Activated CD8-positive, alpha-beta memory T cell treated with anti-CD3 and anti-CD28 coated beads for 36 hours (primary cell): Measurements from ENCODE around the gene SLC27A4. TPM values are rescaled to one million over a fixed set of nuclear protein-coding genes. Genes with fewer than 3 reads are reported as not detected.

Experiments
- CTCF ChIA-PET: fragments of 350-600 bp; sonication (Branson Sonifier 250); formaldehyde crosslinking; loops from one replicate; lab custom pipeline; 2021; ENCODE audit warnings: antibody characterized with exemption; lab: Charles Lee
- POLR2A ChIA-PET: fragments of 350-600 bp; sonication (Branson Sonifier 250); formaldehyde crosslinking; loops from one replicate; lab custom pipeline; 2021; ENCODE audit warnings: antibody characterized with exemption; lab: Charles Lee
- total RNA-seq, 2 experiments: library from RNA; stranded (reverse); gene quantifications; one replicate each; pipeline ENCODE4 v1.2.3, GENCODE V29; 2021

The SLC27A4 gene
- total RNA-seq, 2 experiments from 2014 or later = 37.5 to 39.8 TPM

DNA sequence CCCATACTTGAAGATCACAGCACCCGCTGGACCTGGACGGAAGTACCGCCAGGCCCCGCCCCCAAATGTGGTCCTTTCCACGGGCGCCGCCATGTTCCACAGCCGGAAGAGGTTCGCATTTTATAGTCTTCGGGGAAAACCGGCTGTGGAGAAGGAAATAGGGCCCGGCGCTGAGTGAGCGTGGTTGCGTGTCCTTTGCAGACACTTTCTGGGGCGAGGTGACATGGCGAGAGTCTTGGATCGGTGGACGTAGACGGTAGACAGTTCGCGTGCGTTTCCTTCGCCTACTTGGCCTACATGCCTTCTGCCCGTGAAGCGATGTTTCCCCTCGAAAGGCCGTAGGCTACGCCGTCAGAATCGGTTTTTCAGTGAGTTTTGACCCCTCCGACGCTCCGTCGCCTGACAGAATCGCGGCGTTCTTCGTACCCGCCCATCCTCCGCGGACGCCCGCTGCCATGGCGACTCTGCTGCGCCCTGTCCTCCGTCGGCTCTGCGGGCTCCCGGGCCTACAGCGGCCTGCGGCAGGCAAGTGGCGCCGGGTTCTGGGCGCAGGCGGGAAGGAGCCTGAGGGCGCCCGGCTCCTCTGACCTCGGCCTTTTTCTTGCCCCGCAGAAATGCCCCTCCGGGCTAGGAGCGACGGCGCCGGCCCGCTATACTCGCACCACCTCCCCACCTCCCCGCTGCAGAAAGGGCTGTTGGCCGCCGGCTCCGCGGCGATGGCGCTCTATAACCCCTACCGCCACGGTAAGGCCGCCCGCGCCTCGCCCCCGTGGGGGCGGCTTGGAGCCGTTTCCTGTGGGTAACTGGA, 17.7 kb upstream of the SLC27A4 start, which contains the start of the genes COQ4 and TRUB2:
COQ4 (plus strand) TSS at position 436 of the 808 bp plus-strand sequence; CDS start at position 456, 20 bp downstream.
TRUB2 (minus strand) TSS at position 44 of the 808 bp plus-strand sequence; CDS start at position 5, 39 bp downstream.
- ChIA-PET CTCF (interaction anchor here (2.1 kb wide), 1 partner anchor 19 kb away, joined by 7 read pairs; no protein-coding TSS in a partner anchor), POLR2A (interaction anchor here (1.1 kb wide), 1 partner anchor 47 kb away, joined by 3 read pairs; the partner anchor contains the start of genes GOLGA2 and SWI5)

DNA sequence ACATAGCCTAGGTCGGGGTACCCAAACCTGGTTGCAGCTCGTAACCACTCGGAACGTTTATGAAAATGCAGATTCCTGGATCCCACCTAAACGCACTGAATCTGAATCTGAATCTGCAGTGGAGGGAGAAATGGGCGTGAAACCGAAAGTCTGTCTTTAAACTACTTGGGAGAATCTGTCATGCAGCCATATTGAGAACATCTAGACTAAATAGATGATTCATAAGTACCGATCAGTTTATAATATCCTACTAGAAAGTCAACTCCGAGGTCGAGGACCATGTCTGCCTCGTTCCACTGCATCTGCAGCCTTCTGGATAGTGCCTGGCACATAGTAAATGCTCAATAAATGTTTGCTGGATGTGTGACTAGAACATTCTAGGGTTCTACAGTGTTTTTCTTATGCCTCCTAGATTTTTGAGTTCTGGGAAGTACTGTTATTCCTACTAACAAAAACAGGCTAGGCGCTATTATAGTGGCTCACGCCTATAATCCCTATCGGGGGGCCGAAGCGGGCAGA, 17.1 kb upstream of the SLC27A4 start:
- ChIA-PET CTCF (interaction anchor here (2.1 kb wide), 1 partner anchor 18 kb away, joined by 8 read pairs; no protein-coding TSS in a partner anchor), POLR2A (no interaction called here)

DNA sequence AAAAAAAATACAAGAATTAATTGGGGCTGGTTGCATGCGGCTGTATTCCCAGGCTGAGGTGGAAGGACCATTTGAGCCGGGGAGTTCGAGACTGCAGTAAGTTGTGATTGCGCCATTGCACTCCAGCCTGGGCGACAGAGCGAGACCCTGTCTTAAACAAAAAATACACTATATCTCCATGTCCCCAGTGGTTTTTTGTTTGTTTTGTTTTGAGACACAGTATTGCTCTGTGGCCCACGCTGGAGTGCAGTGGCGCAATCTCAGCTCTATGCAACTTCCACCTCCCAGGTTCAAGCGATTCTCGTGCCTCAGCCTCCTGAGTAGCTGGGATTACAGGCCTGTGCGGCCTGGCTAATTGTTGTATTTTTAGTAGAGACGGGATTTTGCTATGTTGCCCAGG, 16.5 kb upstream of the SLC27A4 start:
- POLR2A ChIA-PET = no interaction called here
- CTCF ChIA-PET = interaction anchor here (2.1 kb wide), 1 partner anchor 17 kb away, joined by 8 read pairs; no protein-coding TSS in a partner anchor

DNA sequence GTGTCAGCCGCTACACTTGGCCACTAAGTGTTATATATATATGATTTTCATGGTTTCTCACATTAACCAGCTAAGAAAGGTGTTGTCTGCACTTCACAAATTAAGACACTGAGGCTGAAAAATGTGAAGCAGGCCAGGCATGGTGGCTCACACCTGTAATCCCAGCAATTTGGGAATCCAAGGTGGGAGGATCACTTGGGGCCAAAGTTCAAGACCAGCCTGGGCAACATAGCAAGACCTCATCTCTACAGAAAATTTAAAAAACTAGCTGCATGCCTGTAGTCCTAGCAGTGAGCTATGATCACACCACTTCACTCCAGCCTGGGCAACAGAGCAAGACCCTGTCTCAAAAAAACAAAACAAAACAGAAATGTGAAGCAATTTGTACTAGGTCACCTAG, 15.9 kb upstream of the SLC27A4 start:
- ChIA-PET CTCF (interaction anchor here (0.6 to 2.1 kb wide), 2 partner anchors 17 to 328 kb away, joined by 3 to 8 read pairs; no protein-coding TSS in a partner anchor), POLR2A (no interaction called here)

DNA sequence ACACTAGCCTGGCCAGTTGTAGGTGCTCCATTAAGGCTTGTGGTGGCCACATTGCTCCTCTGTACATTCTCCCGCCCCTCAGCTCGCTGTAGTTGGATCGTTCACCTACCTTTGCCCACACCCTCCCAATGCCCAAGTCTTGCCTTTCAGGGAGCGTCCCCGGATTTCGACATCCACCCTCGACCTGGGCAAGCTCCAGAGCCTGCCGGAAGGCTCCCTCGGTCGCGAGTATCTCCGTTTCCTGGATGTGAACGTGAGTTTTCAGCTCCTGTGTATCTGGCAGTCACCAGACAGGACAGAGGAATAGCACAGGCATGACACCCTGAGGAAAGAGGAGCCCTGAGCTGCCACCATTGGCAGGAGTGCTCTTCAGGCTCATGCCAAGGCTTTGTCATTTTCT, 14.7 kb upstream of the SLC27A4 start:
- CTCF ChIA-PET = no interaction called here
- POLR2A ChIA-PET = no interaction called here

DNA sequence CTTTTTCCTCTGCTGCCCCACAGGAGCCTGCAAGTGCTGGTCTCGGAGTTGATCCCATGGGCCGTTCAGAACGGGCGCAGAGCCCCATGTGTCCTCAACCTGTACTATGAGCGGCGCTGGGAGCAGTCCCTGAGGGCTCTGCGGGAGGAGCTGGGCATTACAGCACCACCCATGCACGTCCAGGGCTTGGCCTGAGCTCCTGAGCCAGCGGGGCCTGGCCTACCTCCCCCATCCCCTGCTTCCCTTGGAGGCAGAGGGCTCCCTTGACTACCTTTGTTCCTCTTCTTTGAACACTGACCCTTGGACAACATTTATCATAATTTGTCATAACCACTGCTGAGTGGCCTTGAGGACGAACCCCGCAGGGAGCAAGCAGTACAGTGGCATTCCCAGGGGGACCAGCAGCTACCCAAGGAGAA, 6.9 kb upstream of the SLC27A4 start:
- CTCF ChIA-PET = interaction anchor here (1.5 kb wide), 1 partner anchor 11 kb away, joined by 4 read pairs; no protein-coding TSS in a partner anchor
- POLR2A ChIA-PET = no interaction called here

DNA sequence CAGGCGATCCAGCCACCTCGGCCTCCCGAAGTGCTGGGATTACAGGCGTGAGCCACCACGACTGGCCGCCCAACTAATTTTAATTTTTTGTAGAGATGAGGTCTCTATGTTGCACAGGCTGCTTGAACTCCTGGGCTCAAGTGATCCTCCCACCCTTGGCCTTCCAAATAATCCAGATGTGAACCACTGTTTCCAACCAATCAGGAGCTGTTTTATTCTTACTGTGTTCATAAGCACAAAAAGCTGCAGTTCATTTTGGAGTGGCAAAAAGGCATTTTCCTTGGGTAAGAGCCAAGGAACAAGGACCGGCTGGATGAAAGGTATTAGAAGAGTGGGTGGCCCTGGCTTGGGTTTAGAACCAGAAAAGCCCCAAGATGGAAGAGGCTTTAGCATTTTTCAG, 5.2 kb upstream of the SLC27A4 start:
- POLR2A ChIA-PET = no interaction called here
- CTCF ChIA-PET = no interaction called here

DNA sequence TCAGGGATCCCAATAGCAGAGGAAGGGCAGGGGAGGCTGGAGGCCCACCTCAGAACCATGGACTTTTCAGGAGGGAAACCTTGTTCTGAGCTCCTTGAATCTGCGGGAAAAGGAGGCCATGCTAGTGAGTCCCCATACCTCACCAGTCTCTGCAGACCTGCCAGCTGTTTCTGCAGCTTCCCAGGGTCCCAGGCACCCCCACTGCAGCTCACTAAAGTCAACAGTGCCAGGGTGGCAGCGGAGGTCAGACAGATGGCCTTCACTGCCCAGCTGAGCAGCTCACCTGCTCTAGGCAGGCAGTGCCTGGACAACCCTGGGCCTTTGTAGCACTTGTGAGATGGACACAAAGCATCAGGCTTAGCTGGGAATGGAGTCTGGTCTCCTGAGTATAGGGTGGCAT, 4.4 kb upstream of the SLC27A4 start:
- ChIA-PET CTCF (interaction anchor here (0.6 kb wide), 1 partner anchor 11 kb away, joined by 3 read pairs; no protein-coding TSS in a partner anchor), POLR2A (no interaction called here)

DNA sequence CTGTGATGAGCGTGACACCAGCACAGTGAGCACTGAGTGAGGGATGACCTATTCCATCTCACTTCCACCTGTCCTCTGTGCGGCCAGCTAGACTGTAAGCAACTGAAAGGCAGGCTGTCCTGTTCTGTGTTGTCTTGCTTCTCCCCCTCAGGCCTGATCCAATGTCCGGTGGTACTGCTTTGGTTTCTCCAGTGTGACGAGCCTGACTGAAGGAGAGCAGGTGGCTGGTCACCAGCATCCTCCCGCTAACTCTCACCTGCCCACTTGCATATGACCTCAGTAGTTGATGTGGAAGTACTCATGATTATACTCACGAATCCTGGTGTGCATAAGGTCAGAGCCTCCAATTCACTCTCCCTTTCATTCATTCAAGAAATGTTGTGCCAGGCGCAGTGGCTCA, 2.4 kb upstream of the SLC27A4 start:
- CTCF ChIA-PET = interaction anchor here (1.4 kb wide), 1 partner anchor 480 kb away, joined by 3 read pairs; the partner anchor contains the start of gene ENDOG
- POLR2A ChIA-PET = interaction anchor here (0.5 to 0.6 kb wide), 2 partner anchors 74 to 997 kb away, joined by 3 to 8 read pairs; no protein-coding TSS in a partner anchor

DNA sequence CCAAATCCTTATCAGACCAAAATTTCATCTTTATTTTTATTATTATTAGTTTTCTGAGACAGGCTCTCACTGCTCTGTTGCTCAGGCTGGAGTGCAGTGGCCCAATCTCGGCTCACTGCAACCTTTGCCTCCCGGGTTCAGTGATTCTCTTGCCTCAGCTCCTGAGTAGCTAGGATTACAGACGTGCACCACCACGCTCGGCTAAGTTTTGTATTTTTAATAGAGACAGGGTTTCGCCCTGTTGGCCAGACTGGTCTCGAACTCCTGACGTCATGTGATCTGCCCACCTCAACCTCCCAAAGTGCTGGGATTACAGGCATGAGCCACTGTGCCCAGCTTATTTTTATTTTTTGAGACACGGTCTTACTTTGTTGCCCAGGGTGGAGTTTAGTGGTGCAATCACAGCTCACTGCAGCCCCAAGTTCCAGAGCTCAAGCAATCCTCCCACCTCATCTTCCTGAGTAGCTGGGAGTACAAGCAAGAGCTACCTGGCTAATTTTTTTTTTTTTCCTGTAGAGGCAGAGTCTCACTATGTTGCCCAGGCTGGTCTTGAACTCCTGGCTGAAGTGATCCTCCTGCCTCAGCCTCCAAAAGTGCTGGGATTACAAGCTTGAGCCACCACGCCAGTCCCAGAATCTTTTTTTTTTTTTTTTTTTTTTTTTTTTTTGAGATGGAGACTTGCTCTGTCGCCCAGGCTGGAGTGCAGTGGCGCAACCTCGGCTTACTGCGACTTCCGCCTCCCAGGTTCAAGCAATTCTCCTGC, 1.3 kb upstream of the SLC27A4 start:
- ChIA-PET POLR2A (interaction anchor here (0.6 kb wide), 1 partner anchor 231 kb away, joined by 5 read pairs; no protein-coding TSS in a partner anchor), CTCF (interaction anchor here (0.7 to 1.4 kb wide), 4 partner anchors 9 to 1304 kb away, joined by 3 to 4 read pairs (median 3); partner anchors contain the start of gene ENDOG)

DNA sequence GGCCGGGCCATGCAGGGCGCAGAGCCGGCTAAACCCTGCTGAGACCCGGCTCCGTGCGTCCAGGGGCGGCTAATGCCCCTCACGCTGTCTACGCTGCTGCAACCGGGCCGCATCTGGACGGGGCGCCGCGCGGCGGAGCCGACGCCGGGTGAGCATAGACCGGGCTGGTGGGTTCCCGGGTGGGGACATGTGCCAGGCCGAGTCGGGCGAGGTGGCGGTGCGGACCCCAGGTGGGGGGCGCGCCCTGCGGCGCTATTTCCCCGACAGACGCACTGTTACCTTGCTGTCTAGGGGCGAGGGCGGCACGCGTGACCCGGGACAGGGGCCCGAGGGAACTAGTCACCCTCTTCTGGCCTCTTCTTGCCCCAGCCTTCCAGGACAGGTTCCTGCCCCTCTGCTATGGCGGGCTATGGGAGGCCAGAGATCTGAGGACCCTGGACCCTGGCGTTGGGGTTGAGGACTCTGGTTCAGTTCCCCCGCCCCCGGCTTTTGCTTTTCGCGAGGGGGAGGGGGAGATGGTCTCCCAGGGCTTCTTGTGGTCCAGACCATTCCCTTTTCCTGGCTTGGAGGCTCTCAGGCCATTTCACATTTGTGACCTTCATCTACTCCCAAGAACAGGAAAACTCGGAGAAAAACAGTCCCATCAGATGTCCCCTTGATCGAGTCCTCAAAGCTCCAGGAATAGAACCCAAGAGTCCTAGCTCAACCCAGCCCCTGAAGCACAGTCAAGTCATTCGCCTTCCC, 536 bp downstream of the SLC27A4 start:
- ChIA-PET POLR2A (interaction anchor here (0.7 to 1.1 kb wide), 2 partner anchors 19 to 80 kb away, joined by 3 read pairs; partner anchors contain the start of gene CERCAM), CTCF (interaction anchor here (0.6 to 1.5 kb wide), 21 partner anchors 9 to 628 kb away, joined by 3 to 17 read pairs (median 4); partner anchors contain the start of genes CIZ1, GLE1, ODF2 and TRUB2)

DNA sequence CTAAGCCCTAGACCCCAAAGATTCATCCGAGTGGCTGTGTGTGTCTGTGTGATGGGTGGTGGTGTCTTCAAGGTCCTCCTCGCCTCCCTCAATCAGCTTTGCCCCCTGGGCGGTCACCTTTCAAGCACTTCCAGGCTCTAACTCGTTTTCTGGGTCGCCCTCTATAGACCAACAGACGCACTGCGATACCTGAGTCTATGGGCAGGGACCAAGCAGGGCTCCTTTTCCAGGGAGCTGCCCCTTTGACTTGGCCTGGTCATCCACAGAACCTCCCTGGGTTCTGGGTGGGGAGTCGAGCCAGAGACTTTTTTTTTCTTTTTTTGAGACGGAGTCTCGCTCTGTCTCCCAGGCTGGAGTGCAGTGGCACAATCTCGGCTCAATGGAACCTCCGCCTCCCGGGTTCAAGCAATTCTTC, 1.1 kb downstream of the SLC27A4 start:
- ChIA-PET POLR2A (interaction anchor here (0.7 to 1.1 kb wide), 3 partner anchors 18 to 79 kb away, joined by 3 read pairs; partner anchors contain the start of genes CERCAM and URM1), CTCF (interaction anchor here (0.5 to 1.5 kb wide), 22 partner anchors 9 to 628 kb away, joined by 3 to 17 read pairs (median 4); partner anchors contain the start of genes CIZ1, GLE1, ODF2 and TRUB2)

DNA sequence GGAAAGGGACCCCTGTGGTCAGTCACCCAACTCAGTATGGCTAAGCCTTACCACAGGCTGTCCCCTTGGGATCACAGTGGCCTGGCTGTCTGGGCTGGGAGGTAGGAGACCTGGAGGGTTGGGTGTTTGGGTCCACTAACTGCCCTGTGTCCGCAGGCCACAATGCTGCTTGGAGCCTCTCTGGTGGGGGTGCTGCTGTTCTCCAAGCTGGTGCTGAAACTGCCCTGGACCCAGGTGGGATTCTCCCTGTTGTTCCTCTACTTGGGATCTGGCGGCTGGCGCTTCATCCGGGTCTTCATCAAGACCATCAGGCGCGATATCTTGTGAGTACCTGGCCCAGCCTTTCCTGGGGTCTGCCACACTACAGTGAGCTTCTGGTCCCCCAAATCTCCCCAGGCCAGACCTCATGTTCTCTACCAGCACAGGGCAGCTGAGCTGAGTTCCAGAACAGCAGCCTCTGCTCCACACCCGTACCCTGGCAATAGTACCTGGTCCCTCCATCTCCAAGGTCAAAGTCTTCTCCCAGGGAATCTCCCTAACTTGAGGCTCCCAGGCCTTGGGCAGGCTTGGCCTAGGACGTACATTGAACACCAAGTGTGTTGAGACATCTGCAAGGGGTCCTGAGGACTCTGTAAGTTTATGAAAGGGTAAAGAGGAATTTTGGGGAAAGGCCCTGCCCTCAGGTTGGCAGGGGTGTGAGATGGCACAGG, 2.8 kb downstream of the SLC27A4 start:
- CTCF ChIA-PET = interaction anchor here (1.8 kb wide), 1 partner anchor 19 kb away, joined by 3 read pairs; no protein-coding TSS in a partner anchor

DNA sequence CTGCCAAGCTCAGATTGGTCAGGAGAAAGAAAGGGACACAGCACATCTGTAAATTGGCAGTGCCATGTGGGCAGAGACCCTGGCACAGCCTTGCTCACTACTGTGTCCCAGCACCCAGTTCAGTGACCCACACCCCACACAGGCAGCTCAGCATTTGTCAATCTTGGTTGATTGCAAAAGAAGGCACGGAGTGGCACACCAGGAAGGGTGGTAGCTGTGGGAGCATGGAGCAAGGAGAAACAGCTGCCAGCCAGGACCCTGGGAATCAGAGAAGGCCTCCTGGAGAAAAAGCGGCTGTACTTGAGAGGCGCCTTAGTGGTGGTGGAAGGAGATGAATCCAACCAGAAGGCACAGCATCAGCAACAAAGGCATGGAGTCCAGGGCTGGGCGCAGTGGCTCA, 3.5 kb downstream of the SLC27A4 start:
- CTCF ChIA-PET = interaction anchor here (1.8 kb wide), 1 partner anchor 18 kb away, joined by 3 read pairs; no protein-coding TSS in a partner anchor
- POLR2A ChIA-PET = no interaction called here

More for the DNA sequence above, 2.8 kb downstream of the SLC27A4 start:
- POLR2A ChIA-PET = no interaction called here

DNA sequence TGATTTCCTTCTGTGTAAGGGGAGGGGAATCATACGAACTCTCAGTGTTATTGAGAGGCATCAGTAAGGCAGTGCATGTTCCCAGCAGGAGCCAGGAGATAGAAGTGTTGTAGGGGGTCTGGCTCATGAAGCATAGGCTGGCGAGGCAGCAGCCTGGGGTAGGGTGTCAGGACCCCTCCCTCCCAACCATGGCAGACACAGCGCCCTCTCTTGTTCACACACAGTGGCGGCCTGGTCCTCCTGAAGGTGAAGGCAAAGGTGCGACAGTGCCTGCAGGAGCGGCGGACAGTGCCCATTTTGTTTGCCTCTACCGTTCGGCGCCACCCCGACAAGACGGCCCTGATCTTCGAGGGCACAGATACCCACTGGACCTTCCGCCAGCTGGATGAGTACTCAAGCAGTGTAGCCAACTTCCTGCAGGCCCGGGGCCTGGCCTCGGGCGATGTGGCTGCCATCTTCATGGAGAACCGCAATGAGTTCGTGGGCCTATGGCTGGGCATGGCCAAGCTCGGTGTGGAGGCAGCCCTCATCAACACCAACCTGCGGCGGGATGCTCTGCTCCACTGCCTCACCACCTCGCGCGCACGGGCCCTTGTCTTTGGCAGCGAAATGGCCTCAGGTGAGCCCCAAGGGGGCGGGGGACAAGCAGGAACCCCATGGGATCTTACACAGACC, 4.7 kb downstream of the SLC27A4 start:
- ChIA-PET POLR2A (interaction anchor here (0.7 kb wide), 1 partner anchor 234 kb away, joined by 3 read pairs; no protein-coding TSS in a partner anchor), CTCF (interaction anchor here (0.5 to 1.3 kb wide), 3 partner anchors 12 to 47 kb away, joined by 3 to 4 read pairs (median 4); partner anchors contain the start of gene URM1)

DNA sequence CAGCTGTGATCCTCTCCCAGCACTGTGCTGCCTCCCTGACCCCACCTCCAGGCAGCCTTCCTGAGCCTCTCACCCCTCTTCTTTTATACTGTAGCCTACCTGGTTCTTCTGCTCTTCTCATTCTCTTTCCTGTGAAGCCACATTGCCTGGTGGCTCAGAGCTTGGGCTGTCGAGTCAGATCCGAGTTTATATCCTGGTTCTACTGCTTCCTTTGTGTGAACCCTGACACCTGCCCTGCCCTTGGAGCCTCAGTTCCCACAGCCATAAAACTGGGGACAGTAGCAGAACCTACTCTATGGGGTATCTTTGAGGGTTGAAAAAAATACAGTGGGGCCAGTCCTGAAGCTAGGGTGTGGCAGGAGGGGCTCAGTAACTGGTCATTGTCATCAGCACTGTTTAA, 8.8 kb downstream of the SLC27A4 start:
- ChIA-PET POLR2A (no interaction called here), CTCF (interaction anchor here (2.1 to 2.6 kb wide), 2 partner anchors 8 to 13 kb away, joined by 6 to 7 read pairs; no protein-coding TSS in a partner anchor)
